PC-9 (cell line): ENCODE results near the gene CMIP. TPM values are rescaled to one million over a fixed set of nuclear protein-coding genes. Genes with fewer than 3 reads are reported as not detected.

Experiments
- BruUV-seq: library from RNA; stranded (reverse); fragments of 400-500 nt; replicated peaks from 2 replicates; lab custom pipeline; 2021; lab: Mats Ljungman, UMichigan
- CTCF ChIA-PET: fragments of 300-600 bp; sonication (Branson Sonifier 250); formaldehyde crosslinking; loops from one replicate; lab custom pipeline; 2022; ENCODE audit warnings: antibody characterized with exemption; lab: Charles Lee
- POLR2A ChIA-PET: fragments of 300-600 bp; sonication (Branson Sonifier 250); formaldehyde crosslinking; loops from one replicate; lab custom pipeline; 2022; ENCODE audit warnings: antibody characterized with exemption; ENCODE audit not compliant: unreplicated experiment; lab: Charles Lee
- DNase-seq, 2 experiments: peaks; one replicate each; pipeline versions ENCODE4 v3.0.0 to v3.0.0-alpha.2; 2015 to 2022; ENCODE audit warnings: mixed read lengths in 1 of 2
- H2AFZ ChIP-seq: fragments of 200-600 bp; sonication (generic); 2 replicates; pipeline ENCODE4 v1.8.1; 2017; ENCODE audit warnings: antibody characterized with exemption
- H3F3A ChIP-seq: fragments of 200-600 bp; sonication (generic); 2 replicates; pipeline ENCODE4 v1.8.1; 2017; ENCODE audit warnings: antibody characterized with exemption, mild to moderate bottlenecking, low read depth; ENCODE audit not compliant: insufficient read depth
- H3K27ac ChIP-seq: fragments of 200-600 bp; sonication (generic); 2 replicates; pipeline ENCODE4 v1.6.1; 2016; ENCODE audit warnings: mixed run types
- H3K27me3 ChIP-seq: fragments of 200-600 bp; sonication (generic); 2 replicates; pipeline ENCODE4 v1.6.1; 2016; ENCODE audit warnings: low read depth, mixed run types; ENCODE audit not compliant: insufficient read depth
- H3K36me3 ChIP-seq: fragments of 200-600 bp; sonication (generic); 2 replicates; pipeline ENCODE4 v1.6.1; 2016; ENCODE audit warnings: low read depth, mixed run types
- H3K4me1 ChIP-seq: fragments of 200-600 bp; sonication (generic); replicated peaks from 2 replicates; pipeline ENCODE4 v1.6.1; 2016; ENCODE audit warnings: mixed run types; ENCODE audit not compliant: insufficient read depth
- H3K4me2 ChIP-seq: fragments of 200-600 bp; sonication (generic); 2 replicates; pipeline ENCODE4 v1.6.1; 2017; ENCODE audit warnings: mixed run types
- H3K4me3 ChIP-seq: fragments of 200-600 bp; sonication (generic); 2 replicates; pipeline ENCODE4 v1.6.1; 2016; ENCODE audit warnings: mixed run types
- H3K79me2 ChIP-seq: fragments of 200-600 bp; sonication (generic); 2 replicates; pipeline ENCODE4 v1.6.1; 2017; ENCODE audit warnings: low read depth, mixed run types
- H3K9me2 ChIP-seq: fragments of 200-600 bp; sonication (generic); 2 replicates; pipeline ENCODE4 v1.8.1; 2017; ENCODE audit warnings: mild to moderate bottlenecking; ENCODE audit not compliant: insufficient read depth
- H3K9me3 ChIP-seq: fragments of 200-600 bp; sonication (generic); 2 replicates; pipeline ENCODE4 v1.8.1; 2016; ENCODE audit warnings: low read depth; ENCODE audit not compliant: insufficient read depth
- H4K20me1 ChIP-seq: fragments of 200-600 bp; sonication (generic); 2 replicates; pipeline ENCODE4 v1.8.1; 2017; ENCODE audit not compliant: insufficient read depth
- EZH2 ChIP-seq: fragments of 200-600 bp; sonication (generic); IDR thresholded peaks from 2 replicates; pipeline ENCODE4 v1.8.0; 2017; ENCODE audit warnings: antibody characterized with exemption, low read depth
- intact Hi-C: fragments of 100-400 bp; cut with micrococcal nuclease; formaldehyde crosslinking; loops from one replicate; pipeline ENCODE4 v1.10.0; 2022; ENCODE audit not compliant: unreplicated experiment
- total RNA-seq: library from RNA; stranded (reverse); gene quantifications from 2 replicates; pipeline ENCODE4 v1.2.3, GENCODE V29; 2021
- TF ChIP-seq, protein P1 (sequence below): fragments of 200-600 bp; sonication (generic); conservative IDR thresholded peaks from 2 replicates; pipeline ENCODE4 v1.6.1; 2017; ENCODE audit warnings: mixed run types, antibody characterized with exemption, mild to moderate bottlenecking, moderate library complexity

The CMIP gene
- total RNA-seq, 1 experiment from 2014 or later: 96.6 TPM

- Histone ChIP-seq H4K20me1 (peaks cover 84% of the 10 kb centered on the region), H3K9me3 (no peaks in the 10 kb centered on the region), H3K4me2 (no peak overlapping the region), H3K27ac (no peak overlapping the region), H3K4me1 (no peaks in the 10 kb centered on the region; the same call in 1 of the 2 replicates), H3K9me2 (no peaks in the 10 kb centered on the region), H3F3A (no peaks in the 10 kb centered on the region), H2AFZ (no peak overlapping the region), H3K4me3 (no peak overlapping the region), H3K27me3 (no peaks in the 10 kb centered on the region), H3K79me2 (peaks cover 100% of the 10 kb centered on the region), H3K36me3 (no peaks in the 10 kb centered on the region)
- BruUV-seq: no TSS peak
- CTCF ChIA-PET: no interaction called here
- TF ChIP-seq, protein P1, sequence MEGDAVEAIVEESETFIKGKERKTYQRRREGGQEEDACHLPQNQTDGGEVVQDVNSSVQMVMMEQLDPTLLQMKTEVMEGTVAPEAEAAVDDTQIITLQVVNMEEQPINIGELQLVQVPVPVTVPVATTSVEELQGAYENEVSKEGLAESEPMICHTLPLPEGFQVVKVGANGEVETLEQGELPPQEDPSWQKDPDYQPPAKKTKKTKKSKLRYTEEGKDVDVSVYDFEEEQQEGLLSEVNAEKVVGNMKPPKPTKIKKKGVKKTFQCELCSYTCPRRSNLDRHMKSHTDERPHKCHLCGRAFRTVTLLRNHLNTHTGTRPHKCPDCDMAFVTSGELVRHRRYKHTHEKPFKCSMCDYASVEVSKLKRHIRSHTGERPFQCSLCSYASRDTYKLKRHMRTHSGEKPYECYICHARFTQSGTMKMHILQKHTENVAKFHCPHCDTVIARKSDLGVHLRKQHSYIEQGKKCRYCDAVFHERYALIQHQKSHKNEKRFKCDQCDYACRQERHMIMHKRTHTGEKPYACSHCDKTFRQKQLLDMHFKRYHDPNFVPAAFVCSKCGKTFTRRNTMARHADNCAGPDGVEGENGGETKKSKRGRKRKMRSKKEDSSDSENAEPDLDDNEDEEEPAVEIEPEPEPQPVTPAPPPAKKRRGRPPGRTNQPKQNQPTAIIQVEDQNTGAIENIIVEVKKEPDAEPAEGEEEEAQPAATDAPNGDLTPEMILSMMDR: no peak
- TF ChIP-seq EZH2: no peak
- intact Hi-C loops: no loop called here
- POLR2A ChIA-PET: no interaction called here
- no peak for DNase-seq
These were observed 10.4 kb downstream of the CMIP start for GRCh38 chr16:81455006-81455405.

DNA sequence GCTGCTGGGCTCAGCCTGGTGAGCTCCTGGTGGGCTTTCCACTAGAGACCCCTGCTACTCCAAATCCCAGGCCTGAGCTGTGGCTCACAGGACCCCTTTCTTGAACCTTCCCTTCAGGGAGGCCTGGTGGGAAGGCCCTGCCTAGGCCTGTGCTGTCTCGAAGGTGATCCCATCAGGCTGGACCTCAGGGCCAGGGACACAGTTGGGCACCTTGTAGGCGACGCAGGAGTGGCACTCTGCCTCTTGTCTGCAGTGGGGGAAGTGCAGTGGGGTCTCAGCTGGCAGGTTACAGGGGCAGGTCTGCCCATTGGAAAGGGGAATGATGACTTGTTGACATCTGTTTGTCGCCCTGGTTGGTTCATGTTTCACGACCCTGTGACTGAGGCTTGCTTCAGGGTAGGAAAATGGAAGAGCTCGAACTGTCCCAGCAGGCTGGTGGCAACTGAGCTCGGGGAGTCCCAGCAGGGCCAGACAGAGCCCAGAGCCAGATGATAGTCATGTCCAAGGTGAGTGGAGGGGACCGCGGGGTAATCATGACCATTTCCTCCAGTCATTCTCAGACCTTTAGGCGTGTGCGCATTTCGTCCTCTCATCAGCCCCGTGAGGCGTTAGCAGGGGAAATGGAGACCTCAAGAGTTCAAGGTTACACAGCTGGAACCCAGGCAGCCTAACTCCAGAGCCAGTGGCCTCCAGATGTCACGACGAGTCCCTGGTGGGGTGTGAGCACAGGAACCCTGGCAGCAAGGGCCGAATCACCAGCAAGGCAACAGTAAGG is 11.3 kb downstream of the CMIP start:
- H3F3A ChIP-seq: no peaks in the 10 kb centered on the region
- POLR2A ChIA-PET: no interaction called here
- peaks cover 100% of the 10 kb centered on the region for H3K79me2 ChIP-seq
- TF ChIP-seq, protein P1: no peak
- TF ChIP-seq EZH2: no peak
- no peak overlapping the region for H3K4me3 ChIP-seq
- peaks cover 80% of the 10 kb centered on the region for H4K20me1 ChIP-seq
- no TSS peak for BruUV-seq
- H3K4me2 ChIP-seq: no peak overlapping the region
- no peaks in the 10 kb centered on the region for H3K9me2 ChIP-seq
- no peaks in the 10 kb centered on the region for H3K36me3 ChIP-seq
- no peak overlapping the region for H3K27ac ChIP-seq
- CTCF ChIA-PET: no interaction called here
- DNase-seq: no peak
- no peak overlapping the region for H2AFZ ChIP-seq
- no peaks in the 10 kb centered on the region for H3K9me3 ChIP-seq
- no peaks in the 10 kb centered on the region for H3K27me3 ChIP-seq
- H3K4me1 ChIP-seq: no peaks in the 10 kb centered on the region; the same call in 1 of the 2 replicates
- intact Hi-C loops: no loop called here

GRCh38 chr16:81456523-81457325 is 12.1 kb downstream of the CMIP start:
- H3K27ac ChIP-seq: no peak overlapping the region
- H3K4me3 ChIP-seq: no peak overlapping the region
- no peak overlapping the region for H2AFZ ChIP-seq
- H3K4me2 ChIP-seq: no peak overlapping the region
- H3K9me3 ChIP-seq: no peaks in the 10 kb centered on the region
- no peaks in the 10 kb centered on the region; the same call in 1 of the 2 replicates for H3K4me1 ChIP-seq
- peaks cover 4% of the 10 kb centered on the region; the same call in 1 of the 2 replicates for H3K36me3 ChIP-seq
- H3K79me2 ChIP-seq: peaks cover 100% of the 10 kb centered on the region
- intact Hi-C loops: no loop called here
- ChIA-PET POLR2A (no interaction called here), CTCF (no interaction called here)
- H3K27me3 ChIP-seq: no peaks in the 10 kb centered on the region
- peaks cover 79% of the 10 kb centered on the region for H4K20me1 ChIP-seq
- H3K9me2 ChIP-seq: no peaks in the 10 kb centered on the region
- TF ChIP-seq, protein P1: no peak
- no peak for TF ChIP-seq EZH2
- no TSS peak for BruUV-seq
- DNase-seq: no peak
- no peaks in the 10 kb centered on the region for H3F3A ChIP-seq
